ENCODE results near the gene FOSL2.

The FOSL2 gene

GRCh38 chr2:28375742-28376631, 16.7 kb upstream of the FOSL2 start:
- no peak for DNase-seq (ENCODE audit: low read depth)

- no peak for DNase-seq (ENCODE audit: low read depth)
Measured at GRCh38 chr2:28377195-28377816, 15.4 kb upstream of the FOSL2 start.

- DNase-seq (ENCODE audit: low read depth), result no peak
Measured at GRCh38 chr2:28377984-28378678, 14.5 kb upstream of the FOSL2 start.

DNA sequence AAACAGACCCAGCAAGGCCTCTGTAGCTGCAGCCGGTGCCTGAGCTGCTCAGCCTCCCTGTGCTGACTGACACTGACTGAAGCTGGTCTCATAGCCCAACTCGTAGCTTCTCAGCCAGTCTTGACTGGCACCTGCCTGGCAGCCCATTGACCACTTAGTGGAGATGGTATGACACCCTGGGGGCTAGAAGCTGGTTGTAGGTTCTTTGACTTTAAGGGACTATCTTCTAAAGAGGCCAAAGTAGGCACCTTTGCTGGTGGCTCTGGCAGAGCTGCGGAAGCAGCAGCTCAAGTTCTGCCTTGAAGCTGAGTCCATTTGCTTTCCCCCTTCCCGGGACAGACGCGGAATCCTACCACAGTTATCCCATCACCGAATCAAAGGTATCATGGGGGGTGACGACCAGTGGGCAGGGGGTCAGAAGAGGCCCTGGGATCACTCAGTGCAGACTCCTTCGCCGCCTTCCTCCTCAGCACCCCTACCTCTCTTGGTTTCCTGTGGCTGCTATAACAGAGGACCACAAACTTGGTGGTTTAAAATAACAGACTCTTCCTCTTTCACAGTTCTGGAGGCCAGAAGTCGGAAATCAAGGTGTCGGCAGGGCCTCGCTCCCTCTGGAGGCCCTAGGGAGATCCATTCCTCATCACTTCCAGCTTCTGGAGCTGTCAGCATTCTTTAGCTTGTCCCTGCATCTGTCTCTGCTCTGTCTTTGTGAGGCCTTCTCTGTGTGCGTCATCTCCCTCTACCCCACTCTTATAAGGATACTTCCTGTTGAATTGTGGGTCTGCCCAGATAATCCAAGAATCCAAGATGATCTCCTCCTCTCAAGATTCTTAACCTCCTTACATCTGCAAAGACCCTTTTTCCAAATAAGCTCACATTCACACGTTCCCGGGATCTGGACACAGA, 13.7 kb upstream of the FOSL2 start:
- no peak for DNase-seq (ENCODE audit: low read depth)

- no peak for DNase-seq (ENCODE audit: low read depth)
Measured at GRCh38 chr2:28380219-28380618, 12.4 kb upstream of the FOSL2 start.

DNA sequence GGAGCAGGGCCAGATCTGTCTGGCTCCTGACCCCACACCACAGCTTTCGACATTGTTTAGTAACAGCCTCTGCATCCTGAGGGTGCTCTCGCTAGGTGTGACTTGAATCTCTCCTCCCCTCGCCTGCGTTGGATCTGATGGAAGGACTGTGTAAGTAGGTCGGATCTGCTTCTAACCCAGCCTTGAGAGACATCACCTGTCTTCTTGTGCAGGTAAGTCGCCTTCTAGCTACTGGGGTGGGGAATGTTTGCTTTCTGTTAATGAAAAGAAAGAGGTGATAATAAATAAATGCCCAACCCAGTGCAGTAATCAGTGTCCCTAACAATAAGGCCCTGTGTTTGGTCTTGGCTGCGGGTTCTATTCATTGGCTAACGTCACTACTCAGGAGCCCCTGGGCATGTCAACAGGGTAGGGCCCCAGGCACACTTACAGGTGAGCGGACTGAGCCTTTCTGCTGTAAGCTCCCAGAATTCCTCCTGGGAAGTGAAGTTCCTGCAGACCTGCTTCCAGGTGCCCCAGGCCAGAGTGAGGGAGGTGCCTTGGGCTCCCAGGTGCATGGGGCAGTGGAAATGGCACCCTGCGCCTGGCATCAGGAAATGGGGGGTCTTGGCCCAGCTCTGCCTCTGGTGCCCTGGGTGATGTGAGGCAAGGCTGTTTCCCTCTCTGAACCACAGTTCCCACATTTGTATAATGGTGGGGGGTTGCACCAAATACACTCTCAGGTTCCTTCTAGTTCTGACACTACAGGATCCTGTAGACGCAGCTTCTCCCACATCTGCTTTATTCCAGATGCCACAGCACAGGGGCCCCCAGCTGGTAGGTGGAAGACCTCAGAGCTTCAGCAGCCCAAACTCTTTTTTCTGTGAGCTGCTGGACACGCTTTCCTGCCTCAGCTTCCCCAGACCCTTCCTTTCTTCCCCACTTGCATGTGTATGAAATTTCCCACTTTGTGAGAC, 11.2 kb upstream of the FOSL2 start:
- DNase-seq (ENCODE audit: low read depth), result no peak

GRCh38 chr2:28382755-28383154, 9.9 kb upstream of the FOSL2 start:
- no peak for DNase-seq (ENCODE audit: low read depth)

GRCh38 chr2:28387082-28387960, 5.3 kb upstream of the FOSL2 start:
- no peak for DNase-seq (ENCODE audit: low read depth)

- DNase-seq (ENCODE audit: low read depth), result no peak
Measured at GRCh38 chr2:28389399-28390240, 3.0 kb upstream of the FOSL2 start.

DNA sequence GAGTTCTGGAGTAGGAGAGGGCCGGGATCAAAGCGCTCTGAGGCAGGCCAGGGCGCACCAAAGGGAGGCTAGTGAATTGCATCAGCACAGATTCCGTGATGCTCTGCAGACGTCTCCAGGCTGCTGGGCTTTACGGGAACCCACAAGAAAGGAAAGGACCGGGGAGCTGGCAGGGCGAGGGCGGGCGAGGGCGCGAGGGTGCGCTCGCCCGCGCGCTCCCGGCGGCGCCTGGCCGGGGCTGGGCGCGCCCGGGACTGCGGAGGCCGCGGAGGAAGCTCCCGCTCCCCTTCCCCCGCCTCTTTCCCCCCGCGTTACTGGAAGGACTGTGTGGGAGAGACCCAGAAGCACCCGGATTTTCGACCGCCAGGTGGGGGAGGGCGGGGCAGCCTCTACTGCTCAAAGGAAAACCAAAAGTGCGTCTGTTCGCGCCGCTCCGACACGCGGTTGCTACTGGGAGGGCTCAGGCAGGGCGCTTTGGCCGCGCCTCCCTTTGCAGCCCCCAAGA, 2.4 kb upstream of the FOSL2 start:
- peak; percentile 81 for DNase-seq (ENCODE audit: low read depth)

DNA sequence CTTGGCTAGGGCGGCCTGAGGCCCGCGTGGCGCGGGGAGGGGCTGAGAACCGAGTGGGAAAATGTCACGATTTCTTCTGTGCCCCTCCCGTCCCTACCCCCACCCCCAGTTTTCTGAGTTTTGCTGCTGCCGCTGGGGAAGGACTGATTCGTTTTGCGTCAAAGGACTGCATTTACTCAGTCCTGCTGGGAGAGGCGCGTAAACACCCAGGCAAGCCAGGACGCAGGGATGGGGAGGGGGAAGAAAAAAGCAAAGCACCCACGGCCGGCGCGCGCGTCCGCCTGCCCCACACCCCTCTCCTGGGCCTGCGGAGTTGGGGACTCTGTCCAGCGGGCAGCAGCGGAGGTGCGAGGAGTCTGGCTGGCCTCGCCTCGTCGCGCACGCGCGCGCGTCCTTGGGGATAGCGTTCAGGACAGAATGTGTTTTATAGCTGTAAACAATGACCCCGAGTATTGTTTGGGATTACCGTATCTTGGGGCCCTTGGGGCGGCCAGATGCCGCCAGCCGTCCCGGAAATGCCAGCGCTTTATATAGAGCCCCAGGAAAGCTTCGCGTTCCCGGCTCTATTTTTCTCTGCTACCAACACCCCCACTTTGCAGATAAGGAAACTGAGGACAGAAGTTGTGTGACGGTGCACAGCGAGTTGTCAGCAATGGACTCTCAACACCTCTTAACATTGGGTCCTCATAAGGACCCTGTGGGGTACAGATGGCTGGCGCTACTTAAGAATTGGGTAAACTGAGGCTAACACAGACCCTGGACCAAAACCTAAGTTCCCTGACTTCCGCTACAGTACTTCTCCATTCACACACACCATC, 1.7 kb upstream of the FOSL2 start:
- DNase-seq (ENCODE audit: low read depth), result peak; percentile 63

- peak; percentile 81 for DNase-seq (ENCODE audit: low read depth)
Measured at GRCh38 chr2:28391564-28392296, 928 bp upstream of the FOSL2 start.

- DNase-seq (ENCODE audit: low read depth), result peak; percentile 35
Measured at GRCh38 chr2:28393114-28393836, 617 bp downstream of the FOSL2 start.

DNA sequence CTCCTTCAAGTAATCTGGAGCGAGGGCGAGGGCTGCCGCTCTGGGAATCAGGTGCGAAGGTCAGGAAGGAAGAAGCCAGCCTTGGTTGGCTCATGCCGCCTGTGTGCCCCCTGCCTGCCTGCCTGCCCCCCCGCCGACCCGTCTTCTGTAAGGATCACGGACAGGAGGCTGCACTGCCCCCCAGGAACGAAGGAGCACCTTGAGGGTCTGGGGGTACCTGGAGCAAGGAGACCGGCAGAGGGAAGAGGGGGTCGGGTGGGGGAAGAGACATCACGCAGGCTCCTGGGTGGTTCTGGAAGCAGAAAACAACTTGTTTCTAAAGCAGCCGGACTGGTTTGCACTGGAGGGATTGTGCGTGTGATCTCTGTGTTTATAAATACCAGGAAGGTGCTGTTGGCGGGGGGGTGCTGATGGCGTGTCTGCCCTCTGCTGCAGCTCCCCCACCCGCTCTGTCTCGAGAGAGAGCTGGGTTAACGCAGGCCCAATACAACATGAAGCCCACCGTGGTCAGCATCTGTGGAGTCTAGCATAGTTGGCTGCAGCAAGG, 1.7 kb downstream of the FOSL2 start:
- no peak for DNase-seq (ENCODE audit: low read depth)

DNA sequence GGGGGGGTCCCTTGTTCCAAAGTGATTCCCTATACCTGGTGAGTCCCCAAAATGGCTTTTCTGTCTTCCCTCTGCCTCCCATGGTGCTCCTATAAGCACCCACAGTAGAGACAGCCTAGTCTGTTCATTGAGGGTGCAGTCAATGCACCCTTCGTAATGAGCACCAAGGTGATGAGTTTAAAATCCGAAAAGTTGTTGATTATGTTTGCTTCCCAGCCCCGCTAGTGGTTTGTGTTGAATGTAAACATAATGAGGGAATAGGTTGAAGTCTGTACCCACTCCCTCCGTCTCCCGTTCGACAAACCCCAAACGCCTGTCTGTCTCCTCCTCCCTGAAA, 2.3 kb downstream of the FOSL2 start:
- no peak for DNase-seq (ENCODE audit: low read depth)

All from GM04504 (cell line).